WI38 (cell line): Measurements from ENCODE around the gene VSX1.

Experiments
- H3K4me3 ChIP-seq: 2 replicates; pipeline ENCODE4 v1.5.1; 2011; ENCODE audit warnings: low read depth, mild to moderate bottlenecking, control low read depth, low read length
- CTCF ChIP-seq: IDR thresholded peaks from 2 replicates; pipeline ENCODE4 v1.5.1; 2012; ENCODE audit warnings: low read depth, mild to moderate bottlenecking, control low read depth, low read length

The VSX1 gene

GRCh38 chr20:25054995-25055629 lies 26.8 kb downstream of the VSX1 start:
- no peak for TF ChIP-seq CTCF
- H3K4me3 ChIP-seq, result no peak overlapping the region

- TF ChIP-seq CTCF, result no peak
- H3K4me3 ChIP-seq, result no peak overlapping the region
These were observed 27.7 kb downstream of the VSX1 start for GRCh38 chr20:25054096-25054820.

- TF ChIP-seq CTCF, result no peak
- no peak overlapping the region for H3K4me3 ChIP-seq
These were observed 28.5 kb downstream of the VSX1 start for GRCh38 chr20:25053255-25054031.

- H3K4me3 ChIP-seq, result no peak overlapping the region
- no peak for TF ChIP-seq CTCF
These were observed 29.4 kb downstream of the VSX1 start for GRCh38 chr20:25052255-25053194.

GRCh38 chr20:25051386-25052155 lies 30.4 kb downstream of the VSX1 start:
- TF ChIP-seq CTCF, result no peak
- H3K4me3 ChIP-seq, result no peak overlapping the region
